Osteoblast (primary cell): ENCODE measurements around the gene ASPDH. TPM values are rescaled to one million over a fixed set of nuclear protein-coding genes. Genes with fewer than 3 reads are reported as not detected.

ENCODE experiments used
- DNase-seq: peaks from one replicate; pipeline ENCODE4 v3.0.0; 2011; ENCODE audit warnings: low spot score, mixed read lengths; ENCODE audit not compliant: insufficient read length; ENCODE audit errors: missing footprints
- H2AFZ ChIP-seq: 2 replicates; pipeline ENCODE4 v1.6.0; 2011; ENCODE audit warnings: mild to moderate bottlenecking, low read length
- H3K27ac ChIP-seq: 2 replicates; pipeline ENCODE4 v1.5.1; 2011; ENCODE audit warnings: mild to moderate bottlenecking, low read depth, low read length, moderate library complexity
- H3K27me3 ChIP-seq: 2 replicates; pipeline ENCODE4 v1.6.0; 2012; ENCODE audit warnings: mild to moderate bottlenecking, control low read depth, inconsistent platforms, low read length, moderate library complexity; ENCODE audit not compliant: insufficient read depth
- H3K36me3 ChIP-seq: 2 replicates; pipeline ENCODE4 v1.5.1; 2011; ENCODE audit warnings: mild to moderate bottlenecking, low read length, control low read depth, moderate library complexity; ENCODE audit not compliant: insufficient read depth
- H3K4me1 ChIP-seq: 2 replicates; pipeline ENCODE4 v1.5.1; 2011; ENCODE audit warnings: mild to moderate bottlenecking, low read length, control low read depth, moderate library complexity; ENCODE audit not compliant: insufficient read depth
- H3K4me2 ChIP-seq: 2 replicates; pipeline ENCODE4 v1.6.0; 2011; ENCODE audit warnings: mild to moderate bottlenecking, low read length; ENCODE audit not compliant: insufficient read depth
- H3K4me3 ChIP-seq: fragments of 200-600 bp; sonication (generic); 3 replicates; pipeline ENCODE4 v1.5.1; 2012; ENCODE audit warnings: mild to moderate bottlenecking, low read length, inconsistent platforms; ENCODE audit not compliant: insufficient read depth
- H3K79me2 ChIP-seq: 2 replicates; pipeline ENCODE4 v1.6.0; 2012; ENCODE audit warnings: mild to moderate bottlenecking, low read length, control low read depth, inconsistent platforms; ENCODE audit not compliant: insufficient read depth
- H3K9me3 ChIP-seq: 2 replicates; pipeline ENCODE4 v1.5.1; 2011; ENCODE audit warnings: low read depth, low read length, control low read depth
- H4K20me1 ChIP-seq: 2 replicates; pipeline ENCODE4 v1.6.0; 2012; ENCODE audit warnings: mild to moderate bottlenecking, low read length, control low read depth; ENCODE audit not compliant: insufficient read depth
- CTCF ChIP-seq: IDR thresholded peaks from 2 replicates; pipeline ENCODE4 v1.5.1; 2011; ENCODE audit warnings: mild to moderate bottlenecking, low read depth, low read length, moderate library complexity; ENCODE audit errors: extremely low read depth
- total RNA-seq: library from RNA; depleted of rRNA; stranded (reverse); fragments of >200 nt; gene quantifications from 2 replicates; pipeline ENCODE4 v1.2.3, GENCODE V29; 2012

Gene ASPDH
- total RNA-seq, 1 donor, result not detected

GRCh38 chr19:50480281-50481111, 33.2 kb downstream of the ASPDH start:
- no peak for DNase-seq
- Histone ChIP-seq H3K79me2 (peaks cover 23% of the 10 kb centered on the region), H4K20me1 (peaks cover 23% of the 10 kb centered on the region), H3K27ac (no peak overlapping the region), H3K4me2 (no peak overlapping the region), H3K36me3 (peaks cover 10% of the 10 kb centered on the region), H3K27me3 (no peaks in the 10 kb centered on the region), H3K4me1 (peaks cover 7% of the 10 kb centered on the region), H3K4me3 (no peak overlapping the region), H3K9me3 (no peaks in the 10 kb centered on the region), H2AFZ (no peak overlapping the region)
- TF ChIP-seq CTCF, result no peak

GRCh38 chr19:50479761-50480251, 33.9 kb downstream of the ASPDH start:
- H3K27me3 ChIP-seq, result no peaks in the 10 kb centered on the region
- no peaks in the 10 kb centered on the region for H3K9me3 ChIP-seq
- H3K79me2 ChIP-seq, result peaks cover 23% of the 10 kb centered on the region
- no peak overlapping the region for H2AFZ ChIP-seq
- H3K36me3 ChIP-seq, result peaks cover 10% of the 10 kb centered on the region
- H3K4me2 ChIP-seq, result no peak overlapping the region
- no peak for DNase-seq
- no peak overlapping the region for H3K4me3 ChIP-seq
- peaks cover 7% of the 10 kb centered on the region for H3K4me1 ChIP-seq
- no peak for TF ChIP-seq CTCF
- peaks cover 23% of the 10 kb centered on the region for H4K20me1 ChIP-seq
- H3K27ac ChIP-seq, result no peak overlapping the region

- no peak overlapping the region for H3K4me2 ChIP-seq
- H3K4me1 ChIP-seq, result peaks cover 7% of the 10 kb centered on the region
Measured at GRCh38 chr19:50478901-50479715, 34.6 kb downstream of the ASPDH start.

More at GRCh38 chr19:50478901-50479715, 34.6 kb downstream of the ASPDH start:
- Histone ChIP-seq H2AFZ (no peak overlapping the region), H3K9me3 (no peaks in the 10 kb centered on the region), H3K27me3 (no peaks in the 10 kb centered on the region), H3K79me2 (peaks cover 23% of the 10 kb centered on the region), H3K4me3 (no peak overlapping the region), H3K36me3 (peaks cover 10% of the 10 kb centered on the region), H4K20me1 (peaks cover 23% of the 10 kb centered on the region), H3K27ac (no peak overlapping the region)
- TF ChIP-seq CTCF, result peak; percentile 67
- peak; percentile 97 for DNase-seq
